K562 (cell line): Measurements from ENCODE around the gene TRABD. TPM values are rescaled to one million over a fixed set of nuclear protein-coding genes. Genes with fewer than 3 reads are reported as not detected.

ENCODE experiments used
- ATAC-seq: fragments of 200-7000 bp; cut with Tn5 transposase; 3 replicates; pipeline ENCODE4 v1.9.1; 2020; ENCODE audit warnings: moderate library complexity
- BruUV-seq: library from RNA; stranded (reverse); fragments of 400-500 nt; replicated peaks from 2 replicates; lab custom pipeline; 2021; lab: Mats Ljungman, UMichigan
- CTCF ChIA-PET: fragments of 300-600 bp; formaldehyde crosslinking; extraction: SDS; loops from one replicate; lab custom pipeline; 2021; ENCODE audit warnings: low intra/inter-chr PET ratio; lab: Yijun Ruan, JAX
- POLR2A ChIA-PET: fragments of 300-600, 350-650 bp; sonication (Branson Sonifier 250); formaldehyde crosslinking; extraction: SDS; loops from one replicate; lab custom pipeline; 2021; ENCODE audit warnings: antibody characterized with exemption, inconsistent platforms; lab: Yijun Ruan, JAX
- DNase-seq, 4 experiments: peaks; one replicate each; pipeline versions ENCODE4 v3.0.0 to v3.0.0-alpha.2; 2011 to 2018; ENCODE audit warnings: low spot score in 3 of 4, mixed read lengths in 3 of 4; ENCODE audit errors: extremely low read depth in 1 of 4
- FAIRE-seq: peaks from 2 replicates; lab custom pipeline; 2011; peaks lifted over from hg19 to GRCh38; lab: Jason Lieb, UNC
- H2AFZ ChIP-seq: 2 replicates; pipeline ENCODE4 v1.6.0; 2011; ENCODE audit warnings: low read depth, low read length, control low read depth, inconsistent platforms
- H3K27ac ChIP-seq: fragments of 200-600 bp; 3 replicates; pipeline ENCODE4 v1.8.0; 2011; ENCODE audit warnings: low read depth, mild to moderate bottlenecking, control low read depth, inconsistent platforms, low read length, moderate library complexity, mixed read lengths; ENCODE audit errors: extremely low read depth
- H3K27me3 ChIP-seq, 2 experiments: fragments of 300-600 bp in 1 of 2; 2 replicates in 1 of 2; 3 replicates in 1 of 2; pipeline versions ENCODE4 v1.6.0 to v1.8.0; 2011; ENCODE audit warnings: inconsistent platforms in 2 of 2, low read length in 2 of 2, mild to moderate bottlenecking in 1 of 2, mixed read lengths in 1 of 2, moderate library complexity in 1 of 2; ENCODE audit not compliant: control insufficient read depth in 2 of 2, insufficient read depth in 2 of 2
- H3K36me3 ChIP-seq: fragments of 300-600 bp; 3 replicates; pipeline ENCODE4 v1.8.0; 2011; ENCODE audit warnings: mild to moderate bottlenecking, low read length, inconsistent platforms; ENCODE audit not compliant: control insufficient read depth, insufficient read depth
- H3K4me1 ChIP-seq, 2 experiments: fragments of 200-600 bp in 1 of 2; replicated peaks in 1 of 2; 2 replicates in 1 of 2; 3 replicates in 1 of 2; pipeline versions ENCODE4 v1.5.1 to v1.8.0; 2011; ENCODE audit warnings: inconsistent platforms in 2 of 2, low read length in 2 of 2, mild to moderate bottlenecking in 1 of 2, mixed read lengths in 1 of 2, moderate library complexity in 1 of 2; ENCODE audit not compliant: control insufficient read depth in 2 of 2, insufficient read depth in 2 of 2
- H3K4me2 ChIP-seq: 2 replicates; pipeline ENCODE4 v1.6.1; 2011; ENCODE audit warnings: low read length, control low read depth, inconsistent platforms, mixed read lengths; ENCODE audit not compliant: insufficient read depth
- H3K4me3 ChIP-seq: fragments of 200-600 bp; sonication (generic), shearing (Covaris generic); 2 replicates; pipeline ENCODE4 v1.5.1; 2016; ENCODE audit warnings: control low read depth, inconsistent platforms
- H3K79me2 ChIP-seq: fragments of 200-600 bp; 3 replicates; pipeline ENCODE4 v1.8.0; 2011; ENCODE audit warnings: low read length, inconsistent platforms; ENCODE audit not compliant: control insufficient read depth, insufficient read depth
- H3K9ac ChIP-seq, 2 experiments: 2 replicates each; pipeline versions ENCODE4 v1.6.0 to v1.6.1; 2011; ENCODE audit warnings: low read depth in 2 of 2, low read length in 2 of 2, control low read depth in 1 of 2, inconsistent platforms in 1 of 2, mild to moderate bottlenecking in 1 of 2, mixed read lengths in 1 of 2; ENCODE audit not compliant: insufficient read depth in 1 of 2
- H3K9me1 ChIP-seq: one replicate; pipeline ENCODE4 v1.6.0; 2011; ENCODE audit warnings: inconsistent platforms, mild to moderate bottlenecking, low read length, moderate library complexity; ENCODE audit not compliant: control insufficient read depth, insufficient read depth
- H3K9me3 ChIP-seq: replicated peaks from 2 replicates; pipeline ENCODE4 v1.5.1; 2011; ENCODE audit warnings: low read depth, low read length, inconsistent platforms; ENCODE audit not compliant: control insufficient read depth, insufficient read depth
- H4K20me1 ChIP-seq: replicated peaks from 2 replicates; pipeline ENCODE4 v1.6.1; 2011; ENCODE audit warnings: low read length, inconsistent platforms, mixed read lengths; ENCODE audit not compliant: control insufficient read depth, insufficient read depth
- ATF1 ChIP-seq, 2 experiments: fragments of 450-650 bp in 1 of 2; IDR thresholded peaks; 2 replicates each; pipeline ENCODE4 v1.6.1; 2016; ENCODE audit warnings: missing compliant biosample characterization in 1 of 2, missing genetic modification characterization in 1 of 2
- FOSL1 ChIP-seq: fragments of 200-800 bp; sonication (Bioruptor generic); conservative IDR thresholded peaks from 2 replicates; pipeline ENCODE4 v1.6.1; 2016; ENCODE audit warnings: missing genetic modification characterization, missing compliant biosample characterization
- ILF3 ChIP-seq: fragments of 450-650 bp; IDR thresholded peaks from 2 replicates; pipeline ENCODE4 v1.6.1; 2018; ENCODE audit warnings: antibody characterized with exemption, mild to moderate bottlenecking, moderate library complexity, borderline replicate concordance
- KDM5B ChIP-seq: fragments of 200-600 bp; sonication (generic); IDR thresholded peaks from 2 replicates; pipeline ENCODE4 v1.6.1; 2012; ENCODE audit warnings: low read depth, mild to moderate bottlenecking, moderate library complexity, low read length, control low read depth, inconsistent platforms; ENCODE audit not compliant: insufficient replicate concordance
- RBFOX2 ChIP-seq: fragments of 200-400 bp; formaldehyde crosslinking; IDR thresholded peaks from 2 replicates; pipeline ENCODE4 v1.6.1; 2017; ENCODE audit warnings: low read depth, mild to moderate bottlenecking, low read length, moderate library complexity
- ZNF324 ChIP-seq: fragments of 250-450 bp; sonication (Bioruptor Pico); IDR thresholded peaks from 2 replicates; pipeline ENCODE4 v1.4.0; 2020; ENCODE audit warnings: mild to moderate bottlenecking
- WGBS: fragments of 100-300 bp; shearing (Covaris generic); methylation state at CpG from one replicate; pipeline ENCODE4 v1.1.6; 2016; ENCODE audit warnings: low coverage, mixed read lengths; ENCODE audit not compliant: insufficient coverage; ENCODE audit errors: missing lambda C conversion rate; 5-methylcytosine and 5-hydroxymethylcytosine counted together
- in situ Hi-C: fragments of 300-500 bp; cut with MboI; formaldehyde crosslinking; loops from 4 replicates; pipeline ENCODE4 v1.15.0; 2018; ENCODE audit warnings: inconsistent platforms, mixed read lengths
- intact Hi-C: fragments of 100-400 bp; cut with micrococcal nuclease; formaldehyde crosslinking; loops from 2 replicates; pipeline ENCODE4 v1.14.2; 2022
- polyA plus RNA-seq, 8 experiments: library from polyadenylated mRNA; depleted of rRNA in 4 of 8; stranded (reverse) in 5 of 8; unstranded in 3 of 8; fragments of >200 nt; fragmentation: Nextera tagmentation in 2 of 8; fragmentation: Illumina TruSeq in 1 of 8; extraction: Ambion mirVana in 2 of 8; extraction: Trizol in 1 of 8; gene quantifications; 2 replicates each; pipeline versions ENCODE4 v1.2.1 to v1.2.3, GENCODE V29; 2011 to 2014; ENCODE audit warnings: inconsistent platforms in 1 of 8, missing spikeins in 1 of 8
- total RNA-seq, 7 experiments: library from RNA; depleted of rRNA in 6 of 7; stranded (reverse); fragments of >200 nt in 6 of 7; fragmentation: Illumina TruSeq in 2 of 7; extraction: Trizol in 2 of 7; gene quantifications; 2 replicates each; pipeline versions ENCODE4 v1.2.1 to v1.2.3, GENCODE V29; 2011 to 2021; ENCODE audit warnings: low replicate concordance in 1 of 7

The TRABD gene
- total and polyA plus RNA-seq, 9 of the 15 experiments (the other 6 are each of a cell fraction or from before 2014, with no cell fraction given) = 0.08 to 62.9 (median 14.0) TPM

GRCh38 chr22:50170453-50171318, 15.0 kb upstream of the TRABD start, which contains the start of gene PANX2 (continued):
- TF ChIP-seq ILF3 (no peak), ZNF324 (CRISPR knock-in tag) (no peak), KDM5B (peak; percentile 48), FOSL1 (tag) (no peak)

GRCh38 chr22:50171319-50171964, 14.3 kb upstream of the TRABD start:
- Histone ChIP-seq H3K9me1 (no peaks in the 10 kb centered on the region), H3K9me3 (no peaks in the 10 kb centered on the region), H3K9ac (peak overlapping the region; percentile 20 to 80; a peak in 3 of 4 replicates)
- 75% methylated on average over 9 of the region's 15 CpGs for WGBS
- no peak for FAIRE-seq
- TSS peak; percentile 61 for BruUV-seq
- TF ChIP-seq RBFOX2 (peak; percentile 52; the same call in 1 of the 2 replicates), ATF1 (CRISPR knock-in tag; IDR thresholded peaks at IDR 0.05) (no peak), ATF1 (tag; IDR thresholded peaks at IDR 0.05) (no peak)
- TF ChIP-seq, all 486 proteins: peak for 1
- ChIA-PET POLR2A (interaction anchor here (0.5 to 1.1 kb wide), 2 partner anchors 13 to 19 kb away, joined by 4 to 7 read pairs; no protein-coding TSS in a partner anchor), CTCF (no interaction called here)
- no peak overlapping the region for H3K27ac ChIP-seq
- in situ Hi-C loops = no loop called here
- peaks cover 10 to 60% of the 10 kb centered on the region in 2 experiments; a peak in 4 of 5 replicates for H3K4me1 ChIP-seq
- H3K36me3 ChIP-seq = no peaks in the 10 kb centered on the region
- intact Hi-C loops = no loop called here
- no peaks in the 10 kb centered on the region for H3K27me3 ChIP-seq
- H3K79me2 ChIP-seq = no peaks in the 10 kb centered on the region
- no peaks in the 10 kb centered on the region for H4K20me1 ChIP-seq
- H3K4me3 ChIP-seq = peak overlapping the region; percentile 40
- peak overlapping the region; percentile 66 for H3K4me2 ChIP-seq
- ATAC-seq (no peak), DNase-seq (no peak)
- no peak overlapping the region for H2AFZ ChIP-seq
